GM12864 (cell line): ENCODE results near the gene PSMD12.
"Not testable (repeated sequence)": the region's sequence is repeated elsewhere in the genome, so short reads cannot be mapped to it uniquely, and the experiment has no call there.

ENCODE experiments used
- DNase-seq: peaks from one replicate; pipeline ENCODE4 v3.0.0-alpha.2; 2011; ENCODE audit warnings: low read depth
- H3K4me3 ChIP-seq: 2 replicates; pipeline ENCODE4 v1.5.1; 2011; ENCODE audit warnings: mild to moderate bottlenecking, low read depth, low read length, control low read depth
- CTCF ChIP-seq: IDR thresholded peaks from 2 replicates; pipeline ENCODE4 v1.5.1; 2011; ENCODE audit warnings: low read depth, mild to moderate bottlenecking, moderate library complexity, low read length, control low read depth, inconsistent platforms; ENCODE audit errors: missing control alignments

Gene PSMD12

GRCh38 chr17:67322042-67322787 lies 44.2 kb downstream of the PSMD12 start:
- H3K4me3 ChIP-seq = no peak overlapping the region
- no peak for DNase-seq
- no peak for TF ChIP-seq CTCF

- not testable (repeated sequence) for DNase-seq, H3K4me3 ChIP-seq
Observed at GRCh38 chr17:67321486-67321885, 44.9 kb downstream of the PSMD12 start.

- DNase-seq = no peak
- no peak for TF ChIP-seq CTCF
- no peak overlapping the region for H3K4me3 ChIP-seq
Observed at GRCh38 chr17:67316781-67317180, 49.6 kb downstream of the PSMD12 start.

GRCh38 chr17:67315865-67316264 lies 50.5 kb downstream of the PSMD12 start:
- H3K4me3 ChIP-seq = no peak overlapping the region
- DNase-seq = no peak
- no peak for TF ChIP-seq CTCF

- no peak overlapping the region for H3K4me3 ChIP-seq
- no peak for TF ChIP-seq CTCF
- no peak for DNase-seq
Observed at GRCh38 chr17:67312265-67312664, 54.1 kb downstream of the PSMD12 start.

- no peak for TF ChIP-seq CTCF
- DNase-seq = no peak
- H3K4me3 ChIP-seq = no peak overlapping the region
Observed at GRCh38 chr17:67311575-67311974, 54.8 kb downstream of the PSMD12 start.

- TF ChIP-seq CTCF = no peak
- DNase-seq = no peak
- no peak overlapping the region for H3K4me3 ChIP-seq
Observed at GRCh38 chr17:67310406-67310805, 56.0 kb downstream of the PSMD12 start.

GRCh38 chr17:67305446-67306235 lies 60.7 kb downstream of the PSMD12 start:
- not testable (repeated sequence) for H3K4me3 ChIP-seq, DNase-seq
